Hypothalamus (tissue), 51 donors: ENCODE results near the gene FUCA1.
"Not testable (repeated sequence)": the region's sequence is repeated elsewhere in the genome, so short reads cannot be mapped to it uniquely, and the experiment has no call there.

Experiments
- DNase-seq, 51 donors: peaks; one replicate each; lab custom pipeline; 2025; lab: John Stamatoyannopoulos, UW

Gene FUCA1

DNA sequence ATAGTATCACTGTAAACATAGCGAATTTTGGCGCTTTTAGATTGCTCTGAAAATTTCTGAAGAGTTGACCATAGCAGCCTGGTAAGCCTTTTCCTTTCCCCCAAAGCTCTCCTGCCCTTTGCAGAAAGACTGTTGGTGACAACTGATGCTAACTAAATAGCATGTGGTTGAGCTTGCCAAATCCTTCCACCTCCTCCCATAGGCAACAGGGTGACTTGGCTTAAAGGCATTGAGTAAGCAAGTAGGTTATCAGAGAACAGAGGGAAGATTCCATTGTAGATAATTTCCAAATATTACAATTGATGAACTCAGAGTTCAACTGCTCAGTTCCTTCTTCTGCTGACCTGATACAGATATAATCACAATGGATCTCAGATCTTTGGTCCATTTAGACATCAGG is 22.9 kb downstream of the FUCA1 start:
- no peak for DNase-seq

DNA sequence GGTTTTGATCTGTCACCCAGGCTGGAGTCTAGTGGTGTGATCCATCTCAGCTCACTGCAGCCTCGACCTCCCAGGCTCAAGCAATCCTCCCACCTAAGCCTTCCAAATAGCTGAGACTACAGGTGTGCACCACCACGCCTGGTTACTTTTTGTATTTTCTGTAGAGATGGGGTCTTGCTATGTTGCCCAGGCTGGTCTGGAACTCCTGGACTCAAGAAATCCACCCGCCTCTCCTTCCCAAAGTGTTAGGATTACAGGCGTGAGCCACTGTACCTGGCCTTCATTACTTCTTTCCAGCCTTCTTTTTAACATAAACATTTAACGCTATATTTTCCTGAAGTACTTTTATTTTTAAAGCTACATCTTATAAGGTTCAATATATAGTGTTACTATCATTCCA is 24.4 kb downstream of the FUCA1 start:
- no peak for DNase-seq

DNA sequence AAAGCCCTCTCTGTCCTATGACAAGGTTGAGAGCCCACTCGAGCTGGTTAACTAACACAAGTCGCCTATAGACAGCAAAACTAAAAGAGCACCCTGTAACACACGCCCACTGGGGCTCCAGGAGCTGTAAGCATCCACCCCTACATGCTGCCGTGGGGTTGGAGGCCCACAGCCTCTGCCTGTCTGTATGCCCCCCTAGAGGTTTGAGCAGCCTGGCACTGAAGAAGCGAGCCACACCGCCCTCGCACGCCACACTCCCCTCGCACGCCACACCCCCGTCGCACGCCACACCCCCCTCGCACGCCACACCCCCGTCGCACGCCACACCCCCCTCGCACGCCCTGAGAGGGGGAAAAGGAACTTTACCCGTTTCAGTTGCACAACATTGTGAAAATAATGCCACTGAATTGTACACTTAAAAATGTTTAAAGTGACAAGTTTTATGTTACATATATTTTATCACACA is 29.7 kb downstream of the FUCA1 start:
- peak in 28 of 51 donors; percentile 1 to 50 (median 12) for DNase-seq

DNA sequence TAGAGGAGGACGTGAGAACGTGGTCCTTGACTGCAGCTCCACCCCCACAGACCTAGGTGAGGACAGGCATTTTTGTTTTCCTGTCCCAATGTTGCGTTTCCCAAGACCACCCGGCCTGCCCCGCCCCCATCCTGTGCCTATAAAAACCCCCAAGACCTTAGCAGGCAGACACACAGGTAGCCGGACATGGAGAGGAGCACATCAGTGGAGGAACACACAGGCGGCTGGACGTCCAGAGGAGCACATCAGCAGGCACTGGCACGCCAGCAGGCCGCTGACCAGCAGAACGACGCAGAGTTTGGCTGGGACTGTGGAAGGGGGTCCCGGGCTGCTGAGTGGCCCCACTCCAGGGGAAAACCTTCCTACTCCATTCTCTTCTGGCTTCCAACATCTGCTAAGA is 30.2 kb downstream of the FUCA1 start:
- no peak for DNase-seq

DNA sequence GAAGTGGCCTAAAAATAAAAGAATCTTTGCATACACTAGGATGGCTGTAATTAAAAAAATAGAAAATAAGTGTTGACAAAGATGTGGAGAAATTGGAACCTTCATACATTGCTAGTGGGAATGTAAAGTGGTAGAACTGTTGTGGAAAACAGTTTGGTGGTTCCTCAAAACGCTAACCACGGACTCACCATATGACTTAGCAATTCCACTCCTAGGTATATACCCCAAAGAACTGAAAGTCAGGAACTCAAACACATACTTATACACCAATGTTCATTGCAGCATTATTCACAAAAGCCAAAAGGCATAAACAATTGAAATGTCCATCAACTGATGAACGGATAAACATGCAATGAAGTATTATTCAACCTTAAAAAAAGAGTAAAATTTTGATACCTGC is 32.1 kb downstream of the FUCA1 start:
- DNase-seq, result no peak

DNA sequence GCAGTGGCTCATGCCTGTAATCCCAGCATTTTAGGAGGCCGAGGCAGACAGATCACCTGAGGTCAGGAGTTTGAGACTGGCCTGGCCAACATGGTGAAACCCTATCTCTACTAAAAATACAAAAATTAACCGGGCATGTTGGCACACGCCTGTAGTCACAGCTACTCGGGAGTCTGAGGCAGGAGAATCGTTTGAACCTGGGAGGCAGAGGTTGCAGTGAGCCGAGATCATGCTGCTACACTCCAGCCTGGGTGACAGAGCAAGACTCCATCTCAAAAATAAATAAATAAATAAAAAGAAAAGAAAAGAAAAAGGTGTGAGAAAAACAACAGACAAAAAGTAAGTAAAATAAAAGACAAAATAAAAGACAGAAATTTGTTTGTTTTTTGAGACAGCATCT is 33.9 kb downstream of the FUCA1 start:
- not testable (repeated sequence) for DNase-seq

DNA sequence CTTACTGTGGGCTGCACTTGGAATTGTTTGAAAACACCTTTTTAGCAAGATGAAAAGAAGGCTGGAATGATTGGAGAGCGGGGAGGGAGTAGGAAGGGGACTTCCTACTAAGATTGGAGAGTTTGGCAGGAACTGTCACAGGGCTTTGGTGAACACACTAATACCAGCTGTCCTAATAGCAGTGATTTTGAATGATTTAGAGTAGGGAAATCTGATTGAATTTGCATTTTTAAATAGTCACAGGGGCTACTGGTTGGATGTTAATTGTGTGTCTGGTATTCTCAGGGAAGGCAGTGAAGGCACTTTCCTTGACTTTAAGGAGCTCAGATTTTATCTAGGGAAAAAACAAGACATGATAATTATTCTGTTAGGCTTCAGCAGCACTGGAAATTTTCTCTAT is 40.4 kb downstream of the FUCA1 start:
- DNase-seq, result no peak

DNA sequence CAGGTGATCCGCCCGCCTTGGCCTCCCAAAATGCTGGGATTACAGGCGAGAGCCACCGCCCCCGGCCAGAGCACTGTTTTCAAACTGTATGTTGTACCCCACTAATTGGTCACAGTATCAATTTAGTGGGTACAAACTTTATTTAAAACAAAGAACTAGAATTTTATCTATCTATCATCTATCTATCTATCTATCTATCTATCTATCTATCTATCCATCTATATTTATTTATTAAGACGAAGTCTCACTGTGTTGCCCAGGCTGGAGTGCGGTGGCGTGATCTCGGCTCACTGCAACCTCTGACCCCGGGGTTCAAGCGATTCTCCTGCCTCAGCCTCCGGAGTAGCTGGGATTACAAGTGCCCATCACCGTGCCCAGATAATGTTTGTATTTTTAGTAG is 41.5 kb downstream of the FUCA1 start:
- not testable (repeated sequence) for DNase-seq

DNA sequence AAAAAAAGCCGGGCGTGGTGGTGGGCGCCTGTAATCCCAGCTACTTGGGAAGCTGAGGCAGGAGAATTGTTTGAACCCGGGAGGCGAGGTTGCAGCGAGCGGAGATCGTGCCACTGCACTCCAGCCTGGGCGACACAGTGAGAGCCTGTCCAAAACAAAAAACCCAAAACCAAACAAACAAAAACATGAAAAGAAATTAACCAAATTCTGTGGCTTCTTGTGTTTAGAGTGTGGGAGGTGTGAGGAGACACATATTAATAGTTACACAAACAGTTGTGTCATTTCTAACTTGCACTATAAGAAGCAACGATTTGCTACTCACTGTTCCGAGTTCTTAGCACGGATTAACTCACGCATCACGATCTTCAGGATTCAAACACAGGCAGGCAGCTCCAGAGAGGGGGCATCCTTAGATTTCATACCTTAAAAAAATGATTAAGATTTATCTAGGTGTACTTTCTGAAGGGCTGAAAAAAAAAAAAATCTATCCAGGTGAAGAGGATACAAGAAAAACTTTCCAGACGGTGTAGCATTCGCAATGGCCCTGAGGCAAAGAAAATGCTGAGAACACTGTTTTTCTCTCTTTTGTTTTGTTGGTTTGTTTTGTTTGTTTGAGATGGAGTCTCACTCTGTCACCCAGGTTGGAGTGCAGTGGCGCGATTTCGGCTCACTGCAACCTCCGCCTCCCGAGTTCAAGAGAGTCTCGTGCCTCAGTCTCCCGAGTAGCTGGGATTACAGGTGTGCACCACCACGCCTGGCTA is 42.1 kb downstream of the FUCA1 start:
- peak in 1 of 51 donors; percentile 42 for DNase-seq

DNA sequence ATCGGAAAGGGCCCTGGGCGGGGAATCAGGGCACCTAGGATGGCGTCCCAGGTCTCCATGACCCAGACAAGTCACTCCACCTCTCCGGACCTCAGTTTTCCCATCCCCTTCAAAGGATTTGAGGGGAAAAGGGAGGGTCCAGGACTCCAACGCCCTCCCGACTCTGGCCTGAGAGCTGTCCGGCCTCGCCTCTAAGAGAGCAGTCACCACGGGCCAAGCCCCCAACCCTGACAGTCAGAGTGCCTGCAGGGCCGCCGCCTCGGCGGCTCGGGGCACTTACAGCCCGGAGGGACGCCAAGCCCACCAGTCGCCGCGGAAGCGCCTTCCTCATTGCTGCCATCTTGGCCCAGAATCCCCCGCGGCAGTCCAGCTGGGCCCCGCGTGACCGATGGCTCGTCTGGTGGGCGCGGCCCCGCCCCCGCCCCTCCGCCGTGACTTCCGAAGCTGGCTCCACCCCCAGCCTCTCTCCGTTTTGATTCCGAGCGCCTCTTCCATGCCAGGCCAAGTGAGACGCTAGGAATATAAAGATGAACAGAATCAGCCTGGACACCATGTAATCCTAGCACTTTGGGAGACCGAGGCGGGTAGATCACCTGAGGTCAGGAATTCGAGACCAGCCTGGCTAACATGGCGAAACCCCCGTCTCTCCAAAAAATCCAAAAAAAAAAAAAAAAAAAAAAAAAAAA is 42.9 kb downstream of the FUCA1 start, which contains the start of gene HMGCL:
Gene HMGCL (minus strand): TSS at position 354 of the 686 bp plus-strand sequence. CDS start 14 bp downstream, at position 340.
- DNase-seq, result peak; percentile 42 to 93 (median 85)

DNA sequence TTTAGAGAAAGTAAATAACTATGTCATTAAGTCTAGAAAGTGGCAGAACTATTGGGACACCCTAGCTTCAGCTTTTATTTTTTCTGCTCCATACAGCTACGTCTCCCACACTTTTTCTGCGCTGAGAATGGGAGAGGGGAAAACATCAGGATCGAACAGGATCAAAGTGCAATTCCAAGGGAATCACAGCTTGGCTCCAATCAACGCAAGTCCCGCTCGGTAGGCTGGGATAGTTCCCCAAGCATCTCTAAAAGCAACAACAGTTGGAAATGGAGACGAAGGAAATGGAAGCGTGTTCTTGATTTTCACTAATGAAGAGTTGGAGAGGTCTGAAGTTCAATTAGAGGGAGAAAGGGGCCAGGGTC is 43.4 kb downstream of the FUCA1 start:
- no peak for DNase-seq

DNA sequence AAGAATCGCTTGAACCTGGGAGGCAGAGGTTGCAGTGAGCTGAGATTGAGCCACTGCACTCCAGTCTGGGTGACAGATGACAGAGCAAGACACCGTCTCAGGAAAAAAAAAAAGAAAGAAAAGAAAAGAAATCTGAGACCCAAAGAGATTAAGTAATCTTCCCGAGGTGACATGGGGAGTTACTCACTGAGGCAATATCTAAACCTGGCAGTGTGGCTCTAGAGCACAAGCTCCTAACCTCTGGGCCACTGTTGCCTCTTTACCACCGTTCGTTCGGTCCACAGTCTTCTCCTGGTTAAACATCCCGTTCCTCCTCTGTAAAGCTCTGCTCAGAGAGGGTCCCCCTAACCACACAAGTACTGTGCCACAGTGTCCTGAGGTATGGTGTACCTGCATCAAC is 44.3 kb downstream of the FUCA1 start:
- DNase-seq, result no peak

DNA sequence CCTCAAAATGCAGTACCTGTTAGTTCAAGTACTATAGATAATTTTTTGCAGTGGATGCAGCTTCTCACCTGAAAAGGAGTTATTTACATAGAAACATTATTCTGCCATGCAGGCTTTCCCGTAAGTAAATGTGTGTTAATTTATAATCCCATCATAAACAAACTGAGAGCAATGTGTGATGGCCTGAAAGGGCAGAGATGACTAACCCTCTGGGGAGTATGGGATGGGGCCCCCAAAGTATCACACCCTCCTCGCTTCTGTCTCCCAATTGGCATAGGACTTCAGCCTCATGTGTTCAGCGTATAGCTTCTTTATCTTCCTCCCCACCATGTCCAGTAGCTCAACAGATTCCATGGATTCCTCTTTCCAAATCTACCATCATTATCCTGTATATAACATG is 50.5 kb downstream of the FUCA1 start:
- DNase-seq, result no peak

DNA sequence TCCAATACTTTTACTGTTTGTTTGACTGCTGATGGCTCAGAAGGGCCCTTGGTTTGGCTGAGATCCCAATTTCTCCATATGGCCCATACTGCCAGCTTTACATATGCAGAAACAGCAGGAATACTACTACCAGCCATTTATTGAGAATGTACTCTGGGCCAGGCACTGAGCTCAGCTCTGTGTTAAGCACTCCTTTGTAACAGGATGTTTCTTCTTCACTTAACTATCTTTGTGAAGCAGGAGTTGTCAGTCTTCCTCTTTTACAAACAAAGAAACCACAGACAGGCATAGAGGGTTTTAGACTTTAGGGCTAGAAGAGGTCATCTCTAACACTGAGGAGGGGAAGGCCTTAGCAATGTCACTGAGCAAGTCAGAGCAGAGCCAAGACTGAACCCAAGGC is 51.2 kb downstream of the FUCA1 start:
- no peak for DNase-seq

DNA sequence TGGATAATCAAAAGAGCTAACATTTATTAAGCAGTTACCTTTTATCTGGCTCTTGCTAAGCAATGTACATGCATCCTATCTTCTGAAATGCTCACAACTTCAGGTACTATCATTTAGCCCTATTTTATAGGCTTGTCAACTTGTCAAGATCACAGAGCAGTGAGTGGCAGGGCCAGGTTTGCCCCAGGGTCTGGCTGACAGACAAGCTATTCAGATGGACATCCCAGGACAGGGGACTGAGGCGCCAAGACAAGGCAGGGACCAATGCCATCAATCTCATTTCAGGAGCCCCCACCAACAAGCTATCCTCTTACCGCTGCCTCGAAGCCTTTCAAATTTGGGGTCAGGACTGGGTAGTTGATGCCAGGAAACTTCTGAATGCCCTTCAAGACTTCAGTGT is 51.7 kb downstream of the FUCA1 start:
- no peak for DNase-seq

DNA sequence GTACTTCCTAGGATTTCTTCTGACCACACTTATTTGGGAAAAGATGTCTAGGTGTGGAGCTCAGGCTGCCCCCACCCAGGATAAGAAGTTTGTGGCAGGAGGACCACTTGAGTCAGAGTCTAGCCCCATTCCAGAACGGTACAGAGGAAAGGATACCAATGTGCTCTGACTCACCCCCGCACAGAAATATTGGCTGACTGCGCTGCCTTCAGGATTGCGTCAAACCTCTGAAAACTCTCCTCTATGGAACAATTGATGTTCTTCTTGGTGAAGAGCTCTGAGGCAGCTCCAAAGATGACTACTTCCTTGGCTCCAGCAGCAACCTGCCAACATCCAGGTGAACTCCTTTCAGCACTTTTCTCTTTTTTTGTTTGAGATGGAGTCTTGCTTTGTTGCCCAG is 54.1 kb downstream of the FUCA1 start:
- no peak for DNase-seq

DNA sequence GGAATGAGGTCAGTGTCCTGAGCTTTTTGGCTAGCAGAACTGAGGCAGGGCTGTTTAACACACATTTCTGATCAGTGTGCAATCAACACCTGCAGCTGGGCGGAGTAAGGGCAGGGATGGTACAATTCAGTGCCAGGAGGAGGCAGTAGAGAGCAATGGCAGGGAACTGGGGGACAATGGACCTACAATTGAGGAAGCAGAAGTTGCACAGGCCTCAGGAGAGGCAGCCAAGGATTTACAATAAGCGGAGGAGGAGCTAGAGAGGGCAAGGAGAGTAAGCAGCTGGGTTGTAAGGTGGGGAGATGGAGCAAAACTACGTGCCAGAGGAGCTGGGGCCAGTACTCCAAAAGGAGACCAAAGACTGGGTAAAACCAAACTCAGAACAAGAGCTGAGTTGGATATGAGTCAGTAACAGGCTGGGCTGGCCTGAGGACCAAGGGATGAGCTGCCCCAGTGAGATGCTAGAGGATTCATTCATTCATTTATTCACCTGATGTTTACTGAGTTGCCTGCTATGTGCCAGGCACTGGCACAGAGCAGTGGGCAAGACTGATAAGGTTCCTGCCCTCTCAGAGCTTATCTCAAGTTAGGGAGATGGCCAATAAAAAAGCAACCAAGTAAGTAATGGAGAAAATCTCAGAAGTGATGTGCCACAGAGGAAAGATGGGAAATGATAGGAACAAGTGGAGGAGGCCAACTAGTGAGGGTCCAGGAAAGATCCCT is 57.1 kb downstream of the FUCA1 start:
- peak in 10 of 51 donors; percentile 10 to 29 (median 18) for DNase-seq

DNA sequence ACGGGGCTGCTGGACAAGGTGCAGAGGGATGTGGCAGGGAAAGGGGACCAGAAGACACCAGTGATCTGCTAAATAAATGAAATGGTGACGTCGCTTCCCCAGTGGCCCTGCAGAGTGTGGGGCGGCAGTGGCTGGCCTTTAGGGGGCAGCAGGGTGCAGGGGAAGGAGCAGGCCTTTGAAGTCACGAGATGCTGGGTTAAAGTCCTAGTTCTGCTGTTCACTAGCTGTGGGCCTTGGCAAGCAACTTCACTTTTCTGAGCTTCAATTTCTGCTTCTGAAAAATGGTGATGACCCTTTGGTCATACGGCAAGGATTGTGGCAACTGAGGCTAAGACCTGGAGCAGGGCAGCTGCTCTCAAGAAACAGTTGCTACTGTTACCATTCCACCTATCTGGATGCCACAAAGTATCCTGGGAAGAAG is 58.3 kb downstream of the FUCA1 start:
- DNase-seq, result peak in 23 of 51 donors; percentile 12 to 58 (median 33)

DNA sequence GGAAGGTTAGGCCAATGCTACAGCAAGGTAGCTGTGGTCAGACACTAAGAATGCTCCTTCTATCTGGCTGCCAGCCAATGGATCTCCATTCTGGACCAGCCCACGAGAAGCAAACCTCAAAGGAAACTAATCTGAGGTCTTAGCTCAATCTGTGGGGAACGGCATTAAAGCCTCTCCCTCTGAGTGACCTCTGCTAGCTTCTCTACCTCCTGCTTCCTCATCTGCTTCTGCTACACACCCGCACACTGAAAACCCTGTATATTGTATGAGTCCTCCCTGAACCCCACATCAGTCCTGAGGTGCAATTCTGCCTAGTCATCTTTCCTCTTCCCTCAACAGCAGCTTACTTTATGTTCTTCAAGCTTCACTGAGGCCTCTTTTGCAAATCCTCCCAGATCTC is 60.6 kb downstream of the FUCA1 start:
- no peak for DNase-seq

DNA sequence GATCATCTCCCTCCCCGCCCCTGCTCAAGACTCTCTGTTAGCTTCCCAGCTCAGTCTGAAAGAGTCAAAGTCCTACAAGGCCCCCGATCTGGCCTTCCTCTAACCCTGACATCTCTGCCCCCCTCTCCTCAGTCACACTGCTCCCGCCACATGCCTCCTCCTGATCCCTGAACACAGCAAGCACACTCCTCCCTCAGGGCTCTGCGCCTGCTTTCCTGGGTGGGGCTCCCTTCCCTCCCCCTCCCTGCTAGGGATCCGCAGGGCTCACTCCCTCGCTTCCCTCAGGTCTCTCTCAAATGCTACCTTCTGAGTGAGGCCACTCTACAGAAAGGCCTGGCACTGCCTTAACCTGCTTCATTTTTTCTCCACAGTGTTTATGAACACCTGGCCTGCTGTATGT is 61.8 kb downstream of the FUCA1 start:
- DNase-seq, result no peak

DNA sequence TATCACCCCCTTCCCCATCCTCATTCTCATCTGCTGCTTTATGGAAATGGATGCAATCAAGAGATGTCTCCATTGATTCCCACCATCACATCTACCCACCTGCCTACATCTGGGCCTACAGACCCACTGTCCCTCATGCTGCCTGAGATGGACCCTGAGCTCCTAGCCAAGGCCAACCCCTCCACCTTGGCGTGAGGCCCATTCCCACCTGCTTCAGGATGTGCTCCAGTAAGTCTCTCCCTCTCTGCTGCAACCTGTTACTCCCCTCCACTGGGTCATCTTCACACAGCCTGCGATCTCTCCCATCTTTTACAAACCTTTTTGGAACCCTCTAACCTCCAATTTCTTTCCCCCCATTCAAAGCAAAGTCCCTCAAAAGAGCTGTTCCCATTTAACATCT is 63.1 kb downstream of the FUCA1 start:
- DNase-seq, result no peak
